GM19397 (cell line): Measurements from ENCODE around the gene DBN1.

Source experiments
- ATAC-seq: cut with Tn5 transposase; IDR thresholded peaks from one replicate; pipeline ENCODE4 v1.9.1; 2021; ENCODE audit warnings: mild to moderate bottlenecking, moderate library complexity; ENCODE audit not compliant: unreplicated experiment

DBN1 gene

GRCh38 chr5:177410575-177410974 lies 62.9 kb downstream of the DBN1 start:
- ATAC-seq, result no peak

- no peak for ATAC-seq
These were observed 64.2 kb downstream of the DBN1 start, which contains the start of gene F12 for GRCh38 chr5:177409043-177409801. Gene F12, minus strand, starts transcription at chr5:177409564. Its CDS starts 37 bp downstream, at chr5:177409527.
